BLaER1 (cell line): ENCODE data around the gene CCSAP.
"Not testable (repeated sequence)": the region's sequence is repeated elsewhere in the genome, so short reads cannot be mapped to it uniquely, and the experiment has no call there.

Experiments
- H3K27ac ChIP-seq: shearing (Covaris generic); formaldehyde crosslinking; 2 replicates; pipeline ENCODE4 v1.8.1; 2022
- H3K27me3 ChIP-seq: shearing (Covaris generic); formaldehyde crosslinking; 2 replicates; pipeline ENCODE4 v1.8.1; 2022
- H3K36me3 ChIP-seq: shearing (Covaris generic); formaldehyde crosslinking; 2 replicates; pipeline ENCODE4 v1.8.1; 2022
- H3K4me1 ChIP-seq: shearing (Covaris generic); formaldehyde crosslinking; 2 replicates; pipeline ENCODE4 v1.8.1; 2022
- H3K4me2 ChIP-seq: shearing (Covaris generic); formaldehyde crosslinking; 2 replicates; pipeline ENCODE4 v1.8.1; 2022
- H3K4me3 ChIP-seq: shearing (Covaris generic); formaldehyde crosslinking; 2 replicates; pipeline ENCODE4 v1.8.1; 2022
- H3K9ac ChIP-seq: shearing (Covaris generic); formaldehyde crosslinking; 2 replicates; pipeline ENCODE4 v1.8.1; 2022
- H3K9me3 ChIP-seq: shearing (Covaris generic); formaldehyde crosslinking; 2 replicates; pipeline ENCODE4 v1.8.1; 2022
- H4K20me1 ChIP-seq: shearing (Covaris generic); formaldehyde crosslinking; 2 replicates; pipeline ENCODE4 v1.8.1; 2022
- Cebpa-rat ChIP-seq: shearing (Covaris generic); IDR thresholded peaks from 2 replicates; pipeline ENCODE4 v1.8.1; 2022

The CCSAP gene

GRCh38 chr1:229328598-229329362, 14.1 kb downstream of the CCSAP start:
- Histone ChIP-seq H3K9ac (no peak overlapping the region), H3K4me1 (peaks cover 13% of the 10 kb centered on the region), H4K20me1 (peaks cover 33% of the 10 kb centered on the region; the same call in 1 of the 2 replicates), H3K27ac (no peak overlapping the region), H3K36me3 (peaks cover 75% of the 10 kb centered on the region), H3K4me3 (no peak overlapping the region), H3K9me3 (peaks cover 5% of the 10 kb centered on the region), H3K27me3 (no peaks in the 10 kb centered on the region), H3K4me2 (no peak overlapping the region)
- TF ChIP-seq Cebpa-rat = no peak

DNA sequence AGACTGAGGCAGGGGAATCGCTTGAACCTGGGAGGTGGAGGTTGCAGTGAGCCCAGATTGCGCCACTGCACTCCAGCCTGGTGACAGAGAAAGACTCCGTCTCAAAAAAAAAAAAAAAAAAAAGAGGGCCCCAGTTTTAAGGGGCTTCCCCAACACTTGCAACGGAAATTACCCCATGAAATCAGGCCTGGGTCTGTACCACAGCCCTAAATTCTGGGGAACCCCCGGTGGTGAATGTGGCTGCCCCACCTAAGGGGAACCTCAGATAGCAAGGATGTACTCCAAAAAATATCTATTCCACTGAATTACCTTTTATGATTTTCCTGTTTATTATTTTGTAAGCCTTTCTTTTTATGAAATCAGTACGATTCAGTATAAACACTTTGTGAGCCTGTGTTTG, 15.1 kb downstream of the CCSAP start:
- Histone ChIP-seq H3K4me1 (peaks cover 13% of the 10 kb centered on the region), H4K20me1 (peaks cover 33% of the 10 kb centered on the region; the same call in 1 of the 2 replicates), H3K36me3 (peaks cover 81% of the 10 kb centered on the region)
- not testable (repeated sequence) for H3K4me2 ChIP-seq, H3K9ac ChIP-seq, H3K9me3 ChIP-seq, H3K27me3 ChIP-seq, H3K4me3 ChIP-seq, H3K27ac ChIP-seq

DNA sequence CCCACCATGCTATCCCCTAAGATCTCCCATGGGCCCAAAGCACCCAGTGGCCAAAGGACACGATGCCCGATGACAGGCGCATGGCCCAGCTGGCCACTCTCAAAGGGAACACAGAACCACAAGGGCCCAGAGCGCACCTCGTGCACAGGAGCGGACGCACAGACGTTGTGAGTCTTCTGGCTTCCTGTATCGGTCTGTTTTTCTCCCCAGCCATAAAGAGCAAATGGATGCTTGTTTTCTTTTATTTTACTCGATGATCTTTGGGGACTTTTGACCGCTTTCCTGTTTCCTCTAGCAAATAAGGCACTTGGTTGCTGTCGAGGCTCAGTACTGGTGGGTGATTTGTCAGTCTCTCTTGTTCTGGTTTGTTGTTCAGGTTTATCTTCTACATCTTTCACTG, 16.2 kb downstream of the CCSAP start:
- H3K4me2 ChIP-seq = peak overlapping the region; percentile 33; the same call in 1 of the 2 replicates
- peaks cover 83% of the 10 kb centered on the region for H3K36me3 ChIP-seq
- no peaks in the 10 kb centered on the region for H3K9me3 ChIP-seq
- no peak overlapping the region for H3K27ac ChIP-seq
- no peak overlapping the region for H3K9ac ChIP-seq
- H3K27me3 ChIP-seq = no peaks in the 10 kb centered on the region
- peaks cover 28% of the 10 kb centered on the region; the same call in 1 of the 2 replicates for H4K20me1 ChIP-seq
- H3K4me1 ChIP-seq = peaks cover 13% of the 10 kb centered on the region
- no peak overlapping the region for H3K4me3 ChIP-seq
- no peak for TF ChIP-seq Cebpa-rat

DNA sequence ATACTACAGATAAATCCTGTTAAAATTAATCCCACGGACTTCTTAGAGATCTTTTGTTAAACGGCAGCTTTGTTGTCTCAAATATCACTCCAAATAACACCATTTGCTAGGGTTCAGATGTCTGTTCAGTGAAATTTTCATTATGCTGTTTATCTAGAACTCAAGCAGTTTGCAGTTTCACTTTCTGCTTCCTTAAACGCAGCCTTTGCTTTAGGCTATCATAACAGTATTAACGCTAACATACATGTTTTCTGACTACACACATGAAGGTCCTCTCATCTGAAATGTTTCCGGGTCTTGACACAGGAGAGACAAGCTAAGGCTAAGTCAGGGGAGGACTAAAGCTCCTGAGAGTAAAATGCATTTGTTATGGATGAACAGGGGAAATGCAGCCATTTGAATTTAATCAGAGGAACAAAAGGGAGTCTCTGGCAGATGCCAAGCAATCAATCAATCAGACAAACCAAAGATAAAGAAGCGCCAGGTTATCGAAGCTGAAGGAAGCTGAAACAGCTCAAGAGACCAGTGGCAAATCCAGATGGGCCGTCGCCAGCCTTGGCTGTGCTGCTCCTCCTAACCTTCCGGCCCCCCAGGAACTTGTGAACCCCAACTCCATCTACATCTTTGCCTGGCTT, 16.9 kb downstream of the CCSAP start:
- no peak for TF ChIP-seq Cebpa-rat
- H3K4me3 ChIP-seq = no peak overlapping the region
- H3K4me1 ChIP-seq = peaks cover 13% of the 10 kb centered on the region
- peak overlapping the region; percentile 33 for H3K4me2 ChIP-seq
- peaks cover 89% of the 10 kb centered on the region for H3K36me3 ChIP-seq
- peaks cover 21% of the 10 kb centered on the region; the same call in 1 of the 2 replicates for H4K20me1 ChIP-seq
- no peaks in the 10 kb centered on the region for H3K27me3 ChIP-seq
- H3K9ac ChIP-seq = no peak overlapping the region
- no peaks in the 10 kb centered on the region for H3K9me3 ChIP-seq
- H3K27ac ChIP-seq = peak overlapping the region; percentile 37; the same call in 1 of the 2 replicates

- Histone ChIP-seq H3K9ac (no peak overlapping the region), H3K4me3 (no peak overlapping the region), H3K27ac (peak overlapping the region; percentile 37; the same call in 1 of the 2 replicates), H3K4me2 (peak overlapping the region; percentile 33), H3K4me1 (peaks cover 13% of the 10 kb centered on the region), H4K20me1 (peaks cover 19% of the 10 kb centered on the region; the same call in 1 of the 2 replicates), H3K36me3 (peaks cover 89% of the 10 kb centered on the region), H3K27me3 (no peaks in the 10 kb centered on the region), H3K9me3 (no peaks in the 10 kb centered on the region)
- no peak for TF ChIP-seq Cebpa-rat
These were observed 17.4 kb downstream of the CCSAP start for GRCh38 chr1:229325401-229325800.

- peaks cover 19% of the 10 kb centered on the region; the same call in 1 of the 2 replicates for H4K20me1 ChIP-seq
- no peak overlapping the region for H3K27ac ChIP-seq
- H3K4me1 ChIP-seq = peaks cover 13% of the 10 kb centered on the region
- H3K9ac ChIP-seq = no peak overlapping the region
- H3K9me3 ChIP-seq = no peaks in the 10 kb centered on the region
- no peak for TF ChIP-seq Cebpa-rat
- peaks cover 87% of the 10 kb centered on the region for H3K36me3 ChIP-seq
- no peak overlapping the region for H3K4me3 ChIP-seq
- H3K27me3 ChIP-seq = no peaks in the 10 kb centered on the region
- no peak overlapping the region for H3K4me2 ChIP-seq
These were observed 18.8 kb downstream of the CCSAP start for GRCh38 chr1:229323885-229324553.

DNA sequence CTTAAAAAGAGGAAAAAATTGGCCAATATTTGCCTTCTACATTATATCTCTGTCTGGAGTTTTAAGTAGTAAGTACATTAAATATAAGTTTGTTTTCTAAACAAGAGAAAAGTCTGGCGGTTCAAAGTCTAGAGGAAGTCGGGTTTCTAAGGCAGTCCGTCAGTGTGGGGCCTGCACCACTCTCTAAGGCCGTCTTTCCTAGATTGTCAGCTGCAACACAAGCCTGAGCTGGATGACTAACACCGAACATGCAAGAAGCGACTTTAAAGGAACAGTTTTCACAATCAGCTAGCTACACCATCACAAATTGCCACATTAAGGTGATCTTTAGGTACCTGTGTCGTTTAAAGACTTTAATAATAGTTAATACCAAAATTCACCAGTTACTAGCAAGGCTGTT, 19.6 kb downstream of the CCSAP start:
- no peak overlapping the region for H3K9ac ChIP-seq
- peaks cover 13% of the 10 kb centered on the region for H3K4me1 ChIP-seq
- peaks cover 84% of the 10 kb centered on the region for H3K36me3 ChIP-seq
- no peak for TF ChIP-seq Cebpa-rat
- H3K9me3 ChIP-seq = no peaks in the 10 kb centered on the region
- no peak overlapping the region for H3K4me2 ChIP-seq
- H3K4me3 ChIP-seq = no peak overlapping the region
- H4K20me1 ChIP-seq = peaks cover 11% of the 10 kb centered on the region; the same call in 1 of the 2 replicates
- H3K27ac ChIP-seq = no peak overlapping the region
- H3K27me3 ChIP-seq = no peaks in the 10 kb centered on the region

GRCh38 chr1:229319487-229319886, 23.4 kb downstream of the CCSAP start:
- no peak overlapping the region for H3K4me3 ChIP-seq
- peaks cover 47% of the 10 kb centered on the region for H3K36me3 ChIP-seq
- no peaks in the 10 kb centered on the region for H3K4me1 ChIP-seq
- TF ChIP-seq Cebpa-rat = no peak
- no peaks in the 10 kb centered on the region for H3K9me3 ChIP-seq
- no peaks in the 10 kb centered on the region for H3K27me3 ChIP-seq
- no peaks in the 10 kb centered on the region for H4K20me1 ChIP-seq
- no peak overlapping the region for H3K9ac ChIP-seq
- no peak overlapping the region for H3K27ac ChIP-seq
- H3K4me2 ChIP-seq = no peak overlapping the region

GRCh38 chr1:229318056-229318455, 24.8 kb downstream of the CCSAP start:
- H3K9me3 ChIP-seq = no peaks in the 10 kb centered on the region
- H3K9ac ChIP-seq = no peak overlapping the region
- no peaks in the 10 kb centered on the region for H4K20me1 ChIP-seq
- no peak overlapping the region for H3K27ac ChIP-seq
- no peak overlapping the region for H3K4me2 ChIP-seq
- H3K27me3 ChIP-seq = no peaks in the 10 kb centered on the region
- peaks cover 33% of the 10 kb centered on the region for H3K36me3 ChIP-seq
- H3K4me3 ChIP-seq = no peak overlapping the region
- H3K4me1 ChIP-seq = no peaks in the 10 kb centered on the region
- no peak for TF ChIP-seq Cebpa-rat

GRCh38 chr1:229316166-229316565, 26.7 kb downstream of the CCSAP start:
- Histone ChIP-seq H3K36me3 (peaks cover 20% of the 10 kb centered on the region), H3K4me3 (no peak overlapping the region), H3K9me3 (no peaks in the 10 kb centered on the region), H3K9ac (no peak overlapping the region), H3K4me1 (peaks cover 8% of the 10 kb centered on the region), H4K20me1 (no peaks in the 10 kb centered on the region), H3K27ac (no peak overlapping the region), H3K4me2 (no peak overlapping the region), H3K27me3 (no peaks in the 10 kb centered on the region)
- TF ChIP-seq Cebpa-rat = no peak
